Sigmoid colon (tissue), 4 donors: ENCODE data around the gene CLDN2.

Experiments used
- POLR2A ChIP-seq, 2 donors: fragments of 450-650 bp; IDR thresholded peaks; one replicate each; pipeline ENCODE4 v1.6.1; 2016; ENCODE audit warnings: antibody characterized with exemption in 2 of 2, mild to moderate bottlenecking in 2 of 2, moderate library complexity in 2 of 2
- POLR2AphosphoS5 ChIP-seq, 4 donors: sonication (generic); formaldehyde crosslinking; IDR thresholded peaks; one replicate each; pipeline ENCODE4 v1.6.1; 2017; ENCODE audit warnings: antibody characterized with exemption in 4 of 4
- TF ChIP-seq, protein P1 (sequence below), 4 experiments: fragments of 450-650 bp in 3 of 4; fragments of 200-600 bp in 1 of 4; IDR thresholded peaks; one replicate each; pipeline ENCODE4 v1.5.1; 2016 to 2019; ENCODE audit warnings: antibody characterized with exemption in 4 of 4, mild to moderate bottlenecking in 3 of 4, moderate library complexity in 2 of 4

DNA sequence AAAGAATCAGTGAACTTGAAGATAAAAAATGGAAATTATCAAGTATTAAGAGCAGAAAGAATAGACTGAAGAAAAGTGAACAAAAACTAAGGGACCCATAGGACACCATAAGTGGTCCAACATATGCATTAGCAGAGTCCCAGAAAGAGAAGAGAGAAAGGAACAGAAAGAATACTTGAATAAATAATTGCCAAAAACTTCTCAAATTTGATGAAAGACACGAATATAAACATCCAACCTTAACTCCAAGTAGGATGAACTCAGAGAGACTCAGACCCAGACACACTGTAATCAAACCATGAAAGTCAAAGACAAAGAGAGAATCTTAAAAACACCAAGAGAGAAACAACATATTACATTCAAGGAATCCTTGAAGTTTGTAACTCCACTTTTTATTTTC, 44.1 kb downstream of the CLDN2 start:
- TF ChIP-seq POLR2A (IDR thresholded peaks at IDR 0.05), result no peak
- TF ChIP-seq POLR2AphosphoS5 (IDR thresholded peaks at IDR 0.05), result no peak
- TF ChIP-seq, protein P1, sequence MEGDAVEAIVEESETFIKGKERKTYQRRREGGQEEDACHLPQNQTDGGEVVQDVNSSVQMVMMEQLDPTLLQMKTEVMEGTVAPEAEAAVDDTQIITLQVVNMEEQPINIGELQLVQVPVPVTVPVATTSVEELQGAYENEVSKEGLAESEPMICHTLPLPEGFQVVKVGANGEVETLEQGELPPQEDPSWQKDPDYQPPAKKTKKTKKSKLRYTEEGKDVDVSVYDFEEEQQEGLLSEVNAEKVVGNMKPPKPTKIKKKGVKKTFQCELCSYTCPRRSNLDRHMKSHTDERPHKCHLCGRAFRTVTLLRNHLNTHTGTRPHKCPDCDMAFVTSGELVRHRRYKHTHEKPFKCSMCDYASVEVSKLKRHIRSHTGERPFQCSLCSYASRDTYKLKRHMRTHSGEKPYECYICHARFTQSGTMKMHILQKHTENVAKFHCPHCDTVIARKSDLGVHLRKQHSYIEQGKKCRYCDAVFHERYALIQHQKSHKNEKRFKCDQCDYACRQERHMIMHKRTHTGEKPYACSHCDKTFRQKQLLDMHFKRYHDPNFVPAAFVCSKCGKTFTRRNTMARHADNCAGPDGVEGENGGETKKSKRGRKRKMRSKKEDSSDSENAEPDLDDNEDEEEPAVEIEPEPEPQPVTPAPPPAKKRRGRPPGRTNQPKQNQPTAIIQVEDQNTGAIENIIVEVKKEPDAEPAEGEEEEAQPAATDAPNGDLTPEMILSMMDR (IDR thresholded peaks at IDR 0.05), result no peak
